Activated CD8-positive, alpha-beta memory T cell treated with anti-CD3 and anti-CD28 coated beads for 1 hour (primary cell): ENCODE data around the gene ENO4.

Experiments used
- DNase-seq, 2 donors: peaks; one replicate each; pipeline ENCODE4 v3.0.0-alpha.2; 2020; ENCODE audit warnings: low read depth in 1 of 2; ENCODE audit errors: extremely low read depth in 1 of 2

The ENO4 gene, protein sequence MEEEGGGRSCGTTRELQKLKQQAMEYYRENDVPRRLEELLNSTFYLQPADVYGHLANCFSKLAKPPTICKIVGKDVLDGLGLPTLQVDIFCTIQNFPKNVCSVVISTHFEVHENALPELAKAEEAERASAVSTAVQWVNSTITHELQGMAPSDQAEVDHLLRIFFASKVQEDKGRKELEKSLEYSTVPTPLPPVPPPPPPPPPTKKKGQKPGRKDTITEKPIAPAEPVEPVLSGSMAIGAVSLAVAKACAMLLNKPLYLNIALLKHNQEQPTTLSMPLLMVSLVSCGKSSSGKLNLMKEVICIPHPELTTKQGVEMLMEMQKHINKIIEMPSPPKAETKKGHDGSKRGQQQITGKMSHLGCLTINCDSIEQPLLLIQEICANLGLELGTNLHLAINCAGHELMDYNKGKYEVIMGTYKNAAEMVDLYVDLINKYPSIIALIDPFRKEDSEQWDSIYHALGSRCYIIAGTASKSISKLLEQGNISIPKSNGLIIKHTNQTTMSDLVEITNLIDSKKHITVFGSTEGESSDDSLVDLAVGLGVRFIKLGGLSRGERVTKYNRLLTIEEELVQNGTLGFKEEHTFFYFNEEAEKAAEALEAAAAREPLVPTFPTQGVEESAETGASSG

DNA sequence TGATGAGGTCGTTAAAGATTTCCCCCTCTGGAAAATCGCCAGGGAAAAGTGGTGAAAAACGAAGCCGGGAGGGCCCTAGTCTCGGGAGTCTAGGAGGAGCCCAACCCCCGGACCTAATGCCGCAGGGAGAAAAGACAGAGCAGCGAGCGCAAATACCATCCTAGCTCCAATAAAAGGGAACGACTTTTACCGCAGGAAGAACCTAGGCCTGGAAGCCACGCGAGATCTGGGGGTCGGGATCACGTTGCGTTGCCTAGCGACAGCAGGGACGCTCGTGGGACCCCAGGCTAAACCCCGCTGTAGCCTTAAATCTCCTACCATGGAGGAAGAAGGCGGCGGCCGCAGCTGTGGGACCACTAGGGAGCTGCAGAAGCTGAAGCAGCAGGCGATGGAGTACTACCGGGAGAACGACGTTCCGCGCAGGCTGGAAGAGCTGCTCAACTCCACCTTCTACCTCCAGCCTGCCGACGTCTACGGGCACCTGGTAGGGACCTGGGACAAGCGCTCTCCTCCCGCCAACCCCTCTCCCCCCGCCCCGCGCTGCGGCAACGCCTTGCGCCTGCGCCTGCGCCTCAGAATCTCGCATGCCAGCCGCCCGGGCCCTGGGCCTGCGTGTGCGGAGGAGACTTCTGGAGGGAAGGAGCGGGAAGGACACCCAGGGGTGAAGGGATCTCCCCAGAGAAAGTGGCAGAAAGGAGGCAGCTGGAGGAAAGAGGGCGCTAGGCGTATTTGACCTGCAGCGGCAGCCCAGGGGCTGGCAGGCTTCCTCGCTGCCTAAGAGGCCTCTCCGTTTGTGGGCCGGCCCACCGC, at the start of gene ENO4:
Gene ENO4 (plus strand): TSS at position 252 of the 810 bp plus-strand sequence. CDS start 68 bp downstream, at position 320.
- DNase-seq: no peak

DNA sequence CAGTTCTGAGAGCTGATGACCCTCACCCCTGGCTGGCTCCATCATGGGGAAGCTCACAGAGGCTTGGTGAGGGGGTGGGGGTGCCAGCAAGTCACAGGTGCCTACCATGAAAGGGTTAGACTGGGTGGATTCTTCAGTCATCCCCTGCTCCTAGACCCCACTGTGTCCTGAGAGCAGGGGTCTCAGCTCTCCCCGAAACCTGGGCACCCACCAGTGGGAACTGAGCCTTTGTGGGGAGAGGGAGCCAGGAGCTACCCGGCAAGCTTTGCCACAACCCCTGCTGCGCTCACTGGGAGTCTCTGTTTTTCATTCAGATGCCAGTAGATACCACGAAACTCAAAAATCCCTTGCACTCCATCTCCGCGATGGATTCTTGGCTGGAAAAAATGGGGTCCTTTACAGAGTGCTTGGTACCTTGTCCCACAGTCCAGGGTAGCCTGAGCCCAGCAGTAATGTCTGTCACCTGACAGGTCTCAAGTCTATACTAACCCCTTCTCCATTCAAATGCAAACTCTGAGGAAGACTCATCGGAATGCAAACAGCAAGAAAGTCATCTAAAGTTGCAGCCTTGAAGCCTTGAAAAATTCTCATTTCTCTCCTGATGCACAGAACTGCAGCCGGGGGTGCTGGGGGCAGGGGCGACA, 48.9 kb upstream of the ENO4 start:
- DNase-seq: no peak

DNA sequence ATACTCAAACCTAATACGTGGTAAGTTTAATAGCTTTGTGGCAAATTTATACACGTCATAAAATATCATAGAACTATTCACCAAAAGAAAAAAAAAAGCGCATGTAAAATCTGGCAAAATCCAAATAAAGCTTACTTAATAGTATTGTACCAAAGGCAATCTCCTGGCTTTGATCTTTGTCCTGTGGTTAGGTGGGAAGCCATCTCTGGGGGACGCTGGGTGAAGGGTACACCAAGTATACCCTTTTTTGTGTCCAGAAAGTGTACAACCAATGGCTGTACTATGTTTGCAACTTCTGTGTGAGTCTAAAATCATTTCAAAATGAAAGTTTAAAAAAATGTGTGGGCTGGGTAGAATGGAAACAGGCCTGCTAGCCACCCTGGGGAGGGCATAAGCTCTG, 47.6 kb upstream of the ENO4 start:
- DNase-seq: no peak

DNA sequence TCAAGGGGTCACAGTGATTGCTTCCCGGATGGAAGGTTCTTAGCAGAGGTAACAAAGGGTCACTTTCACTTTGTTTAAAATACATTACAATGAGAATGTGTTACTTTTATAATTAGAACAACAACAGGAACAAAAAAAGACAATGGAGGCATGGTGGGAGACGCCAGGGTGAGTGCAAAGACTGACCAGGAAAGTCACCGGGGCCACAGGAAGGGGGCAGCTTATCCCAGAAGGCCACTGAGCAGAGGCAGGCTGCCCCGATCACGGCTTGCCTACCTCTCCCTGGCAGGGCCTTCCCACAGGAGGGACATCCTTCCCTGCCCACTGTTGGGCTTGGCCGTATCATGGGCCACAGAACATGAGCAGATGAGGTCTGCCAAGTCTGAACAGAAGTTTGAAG, 46.8 kb upstream of the ENO4 start:
- DNase-seq: no peak

DNA sequence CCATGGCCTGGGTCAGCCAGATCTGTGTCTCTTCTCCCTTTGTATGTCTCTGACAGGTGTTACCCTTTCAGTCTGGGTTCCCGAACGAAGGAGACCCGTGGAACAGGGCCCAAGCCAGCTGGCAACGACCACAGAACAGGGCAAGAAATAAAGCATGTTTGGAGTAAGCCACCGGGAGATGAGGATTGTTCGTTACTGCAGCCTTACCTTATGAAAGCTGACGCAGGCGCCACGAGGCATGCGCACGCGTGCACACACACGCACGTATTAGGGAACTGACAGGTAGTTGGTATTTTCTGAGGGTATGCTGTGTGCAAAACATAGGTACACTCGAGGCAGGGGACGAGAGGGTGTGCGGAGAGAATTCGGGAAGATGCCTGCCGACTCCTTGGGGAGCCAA, 46.4 kb upstream of the ENO4 start:
- DNase-seq: no peak

DNA sequence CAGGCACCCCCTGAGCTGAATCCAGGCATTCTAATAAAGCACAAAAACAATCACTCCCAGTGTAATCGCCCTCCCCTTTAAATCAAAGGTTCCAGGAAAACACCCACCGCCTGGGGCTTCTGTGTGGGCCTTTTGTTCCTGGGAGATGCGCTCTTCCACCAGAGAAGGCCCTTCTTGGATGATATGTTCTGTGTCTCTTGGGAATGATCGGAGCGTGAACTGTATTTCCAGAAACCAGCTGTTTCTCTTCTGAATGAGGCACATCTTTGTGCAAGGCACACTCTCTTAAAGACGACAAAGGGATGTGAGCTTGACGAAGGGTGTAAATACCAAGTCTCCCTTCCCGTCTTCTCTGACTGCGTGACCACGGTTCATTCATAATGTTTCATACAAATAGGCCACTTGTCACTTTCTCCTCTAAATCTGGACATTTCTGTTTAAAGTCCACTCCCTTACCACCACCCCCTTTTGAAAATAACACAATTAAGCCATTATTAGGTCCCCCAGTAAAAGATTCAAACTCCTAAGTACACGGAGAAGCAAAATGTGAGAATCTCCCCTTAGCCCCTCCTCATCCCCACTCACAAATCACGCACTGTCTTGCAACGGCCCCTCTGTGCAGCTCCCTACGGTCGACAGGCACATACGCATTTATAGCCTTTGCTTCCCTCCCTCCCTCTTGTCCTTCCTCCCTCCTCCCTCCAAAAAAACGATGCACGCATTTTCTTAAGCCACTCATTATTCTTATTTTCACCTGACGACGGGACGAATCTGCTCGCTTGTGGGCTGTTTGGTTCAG, 45.6 kb upstream of the ENO4 start:
- no peak for DNase-seq

DNA sequence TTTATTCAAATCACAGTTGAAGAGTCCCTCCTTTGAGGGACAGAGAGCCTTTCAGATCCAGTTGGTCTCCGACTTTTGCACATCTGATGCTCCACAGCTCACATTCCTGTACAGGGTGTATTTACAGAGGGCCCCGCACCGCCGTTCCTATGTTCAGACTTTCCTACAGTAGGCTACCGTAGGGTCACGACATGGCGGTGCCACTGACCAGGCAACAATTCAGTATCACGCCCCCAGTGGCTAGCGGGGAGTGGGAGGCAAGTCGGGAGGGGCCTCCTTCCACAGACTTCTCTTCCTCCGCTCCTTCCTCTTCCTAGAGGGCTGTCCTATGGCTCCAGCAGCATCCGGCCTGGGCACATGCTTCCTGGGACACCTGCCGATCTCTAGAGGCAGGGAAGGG, 40.6 kb upstream of the ENO4 start:
- no peak for DNase-seq

DNA sequence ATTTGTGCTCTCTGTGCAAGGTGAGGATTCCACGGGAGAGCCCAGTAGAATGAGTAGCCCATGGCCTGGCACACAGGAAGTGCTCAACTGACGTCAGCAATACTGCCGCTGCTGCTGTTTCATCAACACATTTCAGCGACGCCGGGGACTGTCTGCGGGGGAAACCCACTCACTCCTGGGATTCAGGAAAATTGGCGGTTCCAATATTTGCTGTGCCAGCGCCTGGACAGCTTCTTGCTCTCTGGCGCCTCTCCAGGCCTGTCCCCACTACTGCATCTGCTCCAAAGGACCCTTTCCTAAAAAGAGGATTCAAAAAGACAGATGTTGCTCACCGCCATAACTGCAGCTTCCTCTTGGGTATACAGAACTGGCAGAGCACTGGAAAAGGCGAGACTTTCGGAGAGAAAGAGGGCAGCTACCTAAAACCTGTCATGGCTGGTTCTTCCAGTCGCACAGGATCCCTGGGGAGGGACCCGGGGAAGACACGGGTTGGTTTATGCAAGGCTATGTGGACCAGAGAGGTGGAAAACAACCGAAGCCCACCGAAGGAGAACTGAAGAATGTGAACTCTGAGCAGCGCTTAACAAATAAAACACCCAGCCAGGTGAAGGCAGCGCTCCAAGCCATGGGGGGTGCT, 39.7 kb upstream of the ENO4 start:
- DNase-seq: no peak

DNA sequence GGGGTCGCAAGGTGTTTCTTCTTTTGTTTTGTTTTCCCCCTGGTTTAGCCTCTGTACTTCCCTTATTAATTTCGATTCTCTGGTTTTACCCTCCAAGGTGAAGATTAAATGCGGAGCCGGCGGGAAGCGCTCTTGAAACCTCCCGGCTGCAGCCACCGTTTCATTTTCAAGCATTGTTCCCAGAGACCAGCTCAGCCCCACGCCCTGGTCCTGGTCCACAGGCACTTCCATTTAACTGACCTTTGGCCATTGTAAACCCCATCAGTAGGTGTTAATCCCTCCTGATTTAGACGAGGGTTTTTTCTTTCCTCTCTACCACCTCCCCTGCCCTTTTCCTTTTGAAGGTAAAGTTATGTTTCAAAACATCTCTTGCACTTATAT, 39.2 kb upstream of the ENO4 start:
- DNase-seq: no peak

DNA sequence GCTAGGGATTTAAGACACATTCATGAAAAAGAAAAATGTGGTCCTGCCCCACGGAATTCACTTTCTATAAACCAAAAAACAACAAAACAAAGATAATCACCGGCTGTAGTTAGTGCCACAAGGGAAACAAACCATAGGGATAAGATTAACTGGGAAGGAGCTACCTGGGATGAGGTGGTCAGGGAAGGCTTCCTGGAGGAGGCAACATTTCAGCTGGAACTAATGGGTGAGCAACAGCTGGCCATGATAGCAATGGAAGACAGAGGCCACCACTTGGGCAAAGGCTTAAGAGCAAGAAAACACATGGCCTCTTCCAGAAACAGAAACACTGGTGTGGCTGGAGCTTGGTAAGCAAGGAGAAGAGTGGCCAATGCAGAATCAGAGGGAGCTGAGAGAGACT, 38.4 kb upstream of the ENO4 start:
- no peak for DNase-seq

DNA sequence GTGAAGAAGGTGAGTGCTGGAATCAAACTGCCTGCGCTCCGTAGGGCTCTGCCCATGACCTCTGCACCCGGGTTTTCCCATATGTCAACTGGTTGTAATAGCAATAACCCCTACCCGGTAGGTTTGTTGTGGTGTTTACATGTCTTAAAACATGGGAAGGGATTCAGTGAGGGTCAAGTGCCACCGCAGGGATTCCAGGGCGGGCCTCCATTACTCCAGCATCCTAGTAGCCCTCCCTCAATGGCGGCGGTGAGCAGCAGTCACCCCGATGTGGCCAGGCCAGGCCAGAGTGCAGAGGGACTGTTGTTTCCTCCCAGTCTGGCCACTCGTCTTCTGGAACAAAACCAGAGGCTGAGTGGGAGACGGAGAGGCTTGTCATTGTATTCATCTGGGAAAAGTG, 37.6 kb upstream of the ENO4 start:
- DNase-seq: no peak

DNA sequence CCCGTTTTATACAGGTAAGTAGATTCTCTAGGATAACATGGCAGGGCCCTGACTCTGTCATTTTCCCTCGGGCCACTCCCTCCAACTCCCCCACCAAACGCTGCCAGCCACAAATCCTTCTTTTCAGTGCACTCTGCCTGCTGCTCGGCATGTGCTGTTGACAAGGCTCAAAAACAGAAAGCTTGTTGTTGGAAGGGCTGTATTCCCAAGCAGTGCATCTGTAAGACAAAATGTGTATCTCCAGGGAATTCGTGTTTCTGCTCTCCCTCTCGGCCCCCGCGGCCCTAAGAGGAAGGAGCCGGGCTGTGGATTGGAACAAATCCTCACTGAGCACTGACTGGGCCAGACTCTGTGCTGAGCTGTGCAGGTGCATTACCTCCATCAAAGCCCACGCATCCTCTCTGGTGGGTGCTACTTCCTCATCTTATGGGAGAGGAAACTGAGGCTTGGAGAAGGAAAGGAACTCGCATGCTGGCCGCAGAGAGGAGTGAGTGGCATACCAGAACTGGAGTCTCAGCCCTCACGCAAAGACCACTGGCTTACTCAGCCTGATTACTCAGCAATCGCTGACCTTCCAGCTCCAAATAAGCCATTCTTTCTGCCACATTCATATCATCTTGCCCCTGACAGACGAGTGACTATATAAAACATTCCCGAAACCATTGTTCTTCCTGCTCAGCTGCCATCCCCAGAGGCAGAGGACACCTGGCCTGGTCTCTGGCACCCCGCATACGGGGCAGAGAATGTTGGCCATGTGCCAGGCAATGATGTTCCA, 33.5 kb upstream of the ENO4 start:
- DNase-seq: no peak

DNA sequence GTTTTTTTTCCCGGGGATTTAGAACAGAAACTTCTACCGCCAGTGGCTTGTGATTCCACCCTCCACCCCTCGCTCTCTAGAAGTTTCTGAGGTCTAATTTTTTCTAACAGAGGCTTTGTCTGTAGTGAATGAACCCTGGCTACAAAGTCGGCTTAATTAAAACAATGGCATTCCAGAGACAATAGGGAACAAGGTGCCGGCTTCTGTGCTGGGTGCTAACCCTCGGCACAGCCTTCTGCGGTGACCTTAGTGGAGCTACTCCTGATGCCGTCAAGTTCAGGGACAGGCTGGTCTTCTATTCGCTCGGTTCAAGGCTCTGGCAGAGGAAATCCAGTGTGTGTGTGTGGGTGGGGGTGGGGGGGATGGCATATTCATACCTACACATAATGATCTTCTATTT, 32.1 kb upstream of the ENO4 start:
- no peak for DNase-seq

DNA sequence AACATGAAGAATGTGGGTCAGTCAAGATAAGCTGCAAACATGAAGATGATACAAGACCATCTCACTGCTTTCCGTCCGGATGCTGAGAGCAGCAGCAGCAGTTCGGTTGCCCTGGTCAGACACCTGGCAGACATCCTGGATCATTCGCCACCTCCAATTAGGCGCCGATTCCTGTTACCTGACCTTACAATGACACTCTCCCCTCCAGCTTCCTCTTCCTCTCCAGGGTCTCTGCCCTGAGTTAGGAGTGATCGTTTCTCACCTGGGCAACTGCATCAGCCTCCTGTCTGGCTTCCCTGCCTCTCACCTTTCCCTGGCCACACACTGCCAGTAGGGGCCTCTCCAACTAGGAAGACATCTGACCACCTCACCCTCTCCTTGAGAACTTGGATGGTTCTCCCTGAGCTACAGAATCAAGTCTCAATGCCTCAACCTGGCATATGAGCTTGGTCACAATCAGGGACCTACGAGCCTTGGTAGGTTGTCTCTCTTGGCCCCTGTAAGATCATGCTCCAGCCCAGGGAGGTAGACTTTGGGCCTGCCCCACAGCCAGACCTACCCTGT, 31.4 kb upstream of the ENO4 start:
- no peak for DNase-seq

DNA sequence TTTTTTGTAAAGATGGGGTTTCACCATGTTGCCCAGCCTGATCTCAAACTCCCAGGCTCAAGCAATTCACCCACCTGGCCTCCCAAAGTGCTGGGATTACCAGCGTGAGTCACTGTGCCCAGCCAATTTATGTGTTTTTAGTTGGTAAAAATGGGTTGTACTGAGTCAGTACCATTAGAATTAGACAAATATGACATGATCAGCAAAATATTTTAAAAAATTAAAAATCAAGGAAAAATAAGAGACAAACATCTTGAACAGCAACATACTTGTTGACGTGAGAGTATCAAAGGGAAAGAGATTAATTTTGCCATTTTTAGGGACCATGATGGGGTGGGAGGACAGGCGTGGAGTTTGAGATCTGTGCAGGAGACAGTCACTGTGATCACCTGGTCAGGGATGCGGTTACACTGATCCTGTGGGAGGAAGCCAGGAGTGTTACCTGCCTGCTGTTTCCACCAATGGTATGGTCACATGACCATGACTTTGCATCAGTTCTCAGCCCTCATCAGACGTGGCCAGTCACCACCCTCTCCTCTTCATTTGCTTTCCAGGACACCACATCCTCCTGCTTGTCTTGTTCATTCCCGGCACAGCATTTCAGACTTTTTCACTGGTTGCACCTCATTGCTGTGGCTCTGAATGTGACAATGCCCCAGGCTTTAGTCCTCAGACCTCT, 29.2 kb upstream of the ENO4 start:
- DNase-seq: no peak

DNA sequence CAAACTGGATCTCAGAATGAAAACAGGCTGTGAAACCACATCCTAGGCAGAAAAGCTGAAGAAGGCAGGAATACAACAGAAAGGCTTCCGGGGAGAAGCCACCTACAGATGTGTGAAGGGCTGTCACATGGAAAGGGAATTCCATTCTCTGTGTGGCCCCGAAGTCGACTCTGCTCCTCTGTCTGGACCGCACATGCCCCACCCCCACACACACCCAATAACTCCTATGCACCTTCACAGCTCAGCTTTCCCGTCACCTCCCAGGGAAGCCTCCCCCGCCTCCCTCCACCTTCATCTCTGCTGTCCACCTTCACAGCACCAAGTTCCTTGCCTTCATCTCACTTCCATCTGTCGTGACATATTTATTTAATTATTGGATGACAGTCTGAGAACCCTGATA, 23.4 kb upstream of the ENO4 start:
- DNase-seq: no peak

DNA sequence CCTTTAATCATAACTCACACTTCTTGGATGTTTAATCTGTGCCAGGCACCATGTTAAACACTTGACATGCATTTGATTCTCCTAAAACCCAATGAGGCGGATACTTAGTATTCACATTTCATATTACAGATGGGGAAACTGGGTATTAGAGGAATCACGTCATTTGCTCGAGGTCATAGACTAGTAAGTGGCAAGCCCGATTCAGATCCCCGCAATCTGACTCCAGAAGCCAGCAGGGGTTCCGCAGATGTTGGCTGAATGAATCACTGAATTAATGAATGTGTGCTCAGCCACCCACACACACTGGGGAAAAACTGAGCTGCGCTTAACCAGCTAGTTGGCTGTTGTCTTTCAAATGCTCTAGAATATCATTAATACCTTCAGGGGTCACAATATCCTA, 22.5 kb upstream of the ENO4 start:
- no peak for DNase-seq

DNA sequence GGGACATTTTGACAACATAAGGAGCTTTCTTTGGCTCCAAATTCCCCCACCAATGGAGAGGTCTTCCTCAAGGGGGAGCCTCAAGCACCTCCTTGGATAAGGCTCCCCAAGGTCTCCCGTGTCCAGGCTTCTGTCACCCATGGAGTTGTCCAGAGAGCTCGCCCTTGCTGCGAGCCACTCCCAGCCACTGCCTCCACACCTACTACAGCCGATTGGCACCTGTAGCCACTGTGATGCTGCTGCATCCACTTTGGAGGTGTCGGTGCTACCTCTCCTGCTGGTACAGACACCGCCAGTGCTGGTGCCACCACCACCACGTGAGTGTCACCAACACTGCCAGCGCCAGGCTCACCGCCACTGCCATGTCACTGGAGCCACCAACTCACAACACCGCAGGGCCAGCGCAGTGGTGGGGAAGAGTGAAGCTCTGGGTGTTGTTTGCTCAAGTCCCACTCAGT, 22.1 kb upstream of the ENO4 start:
- DNase-seq: no peak
